Neural crest cell (in vitro differentiated cells): ENCODE results near the gene ENOX1. TPM values are rescaled to one million over a fixed set of nuclear protein-coding genes. Genes with fewer than 3 reads are reported as not detected.

Experiments used
- DNase-seq: peaks from one replicate; pipeline ENCODE4 v3.0.0; 2021; ENCODE audit warnings: low read depth, mixed read lengths, low spot score
- H3K27ac Mint-ChIP-seq: one replicate; pipeline ENCODE4 v1.8.0; 2021; ENCODE audit warnings: mild to moderate bottlenecking, mixed read lengths; ENCODE audit not compliant: unreplicated experiment
- H3K27me3 Mint-ChIP-seq: 2 replicates; pipeline ENCODE4 v1.8.0; 2021; ENCODE audit warnings: low read depth, mild to moderate bottlenecking, mixed read lengths
- H3K36me3 Mint-ChIP-seq: 2 replicates; pipeline ENCODE4 v1.8.0; 2021; ENCODE audit warnings: low read depth, mild to moderate bottlenecking, mixed read lengths
- H3K4me1 Mint-ChIP-seq: 2 replicates; pipeline ENCODE4 v1.8.0; 2021; ENCODE audit warnings: mixed read lengths
- H3K4me3 Mint-ChIP-seq: one replicate; pipeline ENCODE4 v1.8.0; 2021; ENCODE audit warnings: mild to moderate bottlenecking, mixed read lengths
- H3K9me3 Mint-ChIP-seq: 2 replicates; pipeline ENCODE4 v1.8.0; 2021; ENCODE audit warnings: mixed read lengths
- total RNA-seq: library from RNA; stranded (reverse); gene quantifications from 2 replicates; pipeline ENCODE4 v1.2.1, GENCODE V29; 2021
- TF ChIP-seq, protein P1 (sequence below): fragments of 200-600 bp; sonication (generic); conservative IDR thresholded peaks from 2 replicates; pipeline ENCODE4 v1.5.0; 2021; ENCODE audit warnings: antibody characterized with exemption, mild to moderate bottlenecking

The ENOX1 gene
- total RNA-seq, 1 donor from 2014 or later = 3.8 TPM

DNA sequence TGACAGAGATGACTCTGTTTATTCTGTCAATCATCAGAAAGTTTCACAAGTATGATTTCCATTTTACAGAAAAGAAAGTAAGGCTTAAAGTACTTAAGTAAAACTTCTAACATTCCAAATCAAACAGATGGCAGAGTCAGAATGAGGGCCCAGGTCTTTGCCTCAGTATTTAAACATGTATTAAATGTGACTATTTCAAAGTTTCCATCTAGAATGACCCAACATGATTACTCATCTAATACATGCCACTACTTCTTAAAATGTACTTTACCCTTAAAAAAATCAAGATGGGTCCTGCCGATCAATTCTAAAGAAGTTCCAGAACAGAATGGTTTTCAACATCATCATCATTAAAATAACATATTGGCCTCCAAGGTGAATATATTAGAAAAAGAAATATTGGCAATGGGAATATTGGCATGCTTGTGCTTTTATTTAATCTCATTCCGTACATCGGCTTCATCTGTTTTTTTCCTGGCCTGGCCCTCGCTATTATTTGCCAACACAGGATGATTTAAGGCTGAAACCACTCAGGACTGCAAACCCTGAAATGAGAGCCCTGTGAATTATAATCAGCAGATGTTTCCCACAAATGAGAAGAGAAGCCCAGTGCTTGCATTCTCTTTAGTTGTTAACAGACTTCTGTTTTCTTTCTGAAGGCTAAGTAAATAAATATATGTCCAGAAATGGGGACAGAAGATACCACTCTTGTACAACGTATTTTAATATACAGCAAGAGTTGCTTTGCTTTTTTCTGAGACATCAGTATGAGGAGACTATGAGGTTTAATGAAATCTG, 423.4 kb downstream of the ENOX1 start:
- H3K36me3 Mint-ChIP-seq = no peaks in the 10 kb centered on the region
- no peak overlapping the region for H3K4me3 Mint-ChIP-seq
- no peak for DNase-seq
- peaks cover 32% of the 10 kb centered on the region for H3K4me1 Mint-ChIP-seq
- no peak overlapping the region for H3K27ac Mint-ChIP-seq
- no peaks in the 10 kb centered on the region for H3K27me3 Mint-ChIP-seq
- no peaks in the 10 kb centered on the region for H3K9me3 Mint-ChIP-seq
- TF ChIP-seq, protein P1, sequence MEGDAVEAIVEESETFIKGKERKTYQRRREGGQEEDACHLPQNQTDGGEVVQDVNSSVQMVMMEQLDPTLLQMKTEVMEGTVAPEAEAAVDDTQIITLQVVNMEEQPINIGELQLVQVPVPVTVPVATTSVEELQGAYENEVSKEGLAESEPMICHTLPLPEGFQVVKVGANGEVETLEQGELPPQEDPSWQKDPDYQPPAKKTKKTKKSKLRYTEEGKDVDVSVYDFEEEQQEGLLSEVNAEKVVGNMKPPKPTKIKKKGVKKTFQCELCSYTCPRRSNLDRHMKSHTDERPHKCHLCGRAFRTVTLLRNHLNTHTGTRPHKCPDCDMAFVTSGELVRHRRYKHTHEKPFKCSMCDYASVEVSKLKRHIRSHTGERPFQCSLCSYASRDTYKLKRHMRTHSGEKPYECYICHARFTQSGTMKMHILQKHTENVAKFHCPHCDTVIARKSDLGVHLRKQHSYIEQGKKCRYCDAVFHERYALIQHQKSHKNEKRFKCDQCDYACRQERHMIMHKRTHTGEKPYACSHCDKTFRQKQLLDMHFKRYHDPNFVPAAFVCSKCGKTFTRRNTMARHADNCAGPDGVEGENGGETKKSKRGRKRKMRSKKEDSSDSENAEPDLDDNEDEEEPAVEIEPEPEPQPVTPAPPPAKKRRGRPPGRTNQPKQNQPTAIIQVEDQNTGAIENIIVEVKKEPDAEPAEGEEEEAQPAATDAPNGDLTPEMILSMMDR = no peak

DNA sequence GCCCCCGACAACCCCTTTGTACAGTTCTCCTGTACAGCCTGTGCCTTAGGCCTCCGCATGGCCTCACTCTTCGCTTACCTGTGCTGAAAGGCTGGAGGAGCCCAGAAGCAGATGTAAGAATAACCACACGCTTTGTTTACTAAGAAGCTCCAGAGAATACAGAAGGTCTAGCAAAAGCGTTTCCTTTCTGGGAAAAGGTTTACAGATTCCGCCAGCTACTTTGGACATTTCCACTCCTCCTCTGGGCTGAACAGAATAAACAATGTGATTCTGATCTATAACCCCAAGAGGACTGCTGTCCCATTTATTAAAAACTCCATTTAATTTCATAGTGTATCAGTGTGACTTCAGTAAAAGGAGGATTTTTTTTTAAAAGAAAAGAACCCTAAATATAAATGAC, 424.2 kb downstream of the ENOX1 start:
- H3K27ac Mint-ChIP-seq = peak overlapping the region; percentile 23
- peaks cover 26% of the 10 kb centered on the region for H3K4me1 Mint-ChIP-seq
- H3K9me3 Mint-ChIP-seq = no peaks in the 10 kb centered on the region
- H3K27me3 Mint-ChIP-seq = no peaks in the 10 kb centered on the region
- TF ChIP-seq, protein P1 = no peak
- H3K36me3 Mint-ChIP-seq = no peaks in the 10 kb centered on the region
- no peak for DNase-seq
- H3K4me3 Mint-ChIP-seq = no peak overlapping the region

DNA sequence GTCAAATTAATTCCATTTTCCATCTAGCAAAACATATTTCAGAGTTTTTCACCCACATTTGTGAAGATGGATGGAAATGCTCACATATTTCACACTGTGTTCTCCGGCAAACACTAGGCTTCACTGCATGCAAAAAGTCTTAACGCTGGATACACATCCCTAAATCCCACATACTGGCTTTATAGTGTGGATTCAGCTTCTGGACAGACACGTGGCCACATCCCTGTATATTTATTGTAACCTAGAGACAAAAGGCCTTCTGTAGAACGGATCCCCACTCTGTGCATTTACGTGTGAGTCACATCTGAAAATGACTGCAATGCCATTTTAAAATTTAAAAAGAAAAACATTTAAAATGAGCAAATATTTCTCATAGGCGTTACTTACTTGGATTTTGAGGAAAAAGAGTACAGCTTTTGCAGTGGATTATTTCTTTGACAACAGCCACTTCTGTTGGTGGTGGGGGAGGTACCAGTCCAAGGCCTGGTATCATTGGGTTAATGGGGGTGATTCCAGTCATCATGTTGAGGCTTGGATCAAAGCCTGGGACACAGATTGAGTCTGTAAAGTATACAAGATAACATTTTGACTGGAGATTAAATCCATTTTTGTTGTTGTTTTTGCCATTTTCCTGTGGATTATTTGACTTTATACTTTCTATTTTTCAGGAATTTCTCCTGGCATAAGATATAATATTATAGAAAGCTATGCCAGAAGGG, 425.7 kb downstream of the ENOX1 start:
- TF ChIP-seq, protein P1 = no peak
- Mint-ChIP-seq H3K4me3 (no peak overlapping the region), H3K27me3 (no peaks in the 10 kb centered on the region), H3K4me1 (peaks cover 22% of the 10 kb centered on the region), H3K36me3 (no peaks in the 10 kb centered on the region), H3K27ac (no peak overlapping the region), H3K9me3 (no peaks in the 10 kb centered on the region)
- DNase-seq = no peak

DNA sequence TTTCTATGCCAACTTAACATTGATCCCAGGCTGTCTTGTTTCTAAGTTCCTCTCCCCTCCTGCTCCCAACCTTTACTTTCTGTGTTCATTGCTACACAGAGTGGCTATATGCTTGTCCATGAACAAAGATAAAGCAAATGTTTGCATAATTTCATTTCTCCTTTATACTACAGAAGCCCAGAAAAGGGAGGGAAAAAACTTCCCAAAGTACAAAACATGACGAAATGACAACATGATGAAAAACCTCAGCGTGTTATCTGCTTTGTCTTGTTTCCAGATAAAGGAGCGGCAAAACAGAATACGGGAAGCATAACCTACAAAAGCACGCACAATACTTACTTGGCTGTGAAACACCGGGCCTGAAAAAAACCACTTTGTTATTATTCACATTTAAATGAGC, 426.6 kb downstream of the ENOX1 start:
- TF ChIP-seq, protein P1 = no peak
- Mint-ChIP-seq H3K27ac (no peak overlapping the region), H3K4me3 (no peak overlapping the region), H3K36me3 (no peaks in the 10 kb centered on the region), H3K4me1 (peaks cover 22% of the 10 kb centered on the region), H3K27me3 (no peaks in the 10 kb centered on the region), H3K9me3 (no peaks in the 10 kb centered on the region)
- no peak for DNase-seq

DNA sequence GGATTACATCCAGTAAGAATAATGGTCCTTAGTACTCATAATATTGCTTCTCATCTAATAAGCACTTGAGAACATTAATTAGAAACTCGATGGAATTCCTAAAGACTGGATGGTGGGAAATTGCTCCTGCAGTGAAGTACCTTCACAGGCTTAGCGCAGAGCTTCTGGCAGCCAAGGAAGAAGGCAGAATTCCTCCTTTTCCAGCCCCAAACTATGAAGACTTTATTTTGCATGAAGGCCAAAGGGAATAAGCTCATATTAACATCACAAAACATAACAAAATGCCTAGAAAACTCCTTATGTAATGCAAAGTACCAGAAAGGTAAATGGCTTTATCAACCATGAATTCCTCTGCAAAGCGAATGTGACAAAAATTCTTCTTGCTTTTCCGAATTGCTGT, 427.2 kb downstream of the ENOX1 start:
- Mint-ChIP-seq H3K9me3 (no peaks in the 10 kb centered on the region), H3K36me3 (no peaks in the 10 kb centered on the region), H3K4me1 (peaks cover 22% of the 10 kb centered on the region), H3K27ac (no peak overlapping the region), H3K27me3 (no peaks in the 10 kb centered on the region), H3K4me3 (no peak overlapping the region)
- TF ChIP-seq, protein P1 = no peak
- no peak for DNase-seq
